PC-9 (cell line): ENCODE measurements around the gene MYO7B.

Source experiments
- EZH2 ChIP-seq: fragments of 200-600 bp; sonication (generic); IDR thresholded peaks from 2 replicates; pipeline ENCODE4 v1.8.0; 2017; ENCODE audit warnings: antibody characterized with exemption, low read depth
- TF ChIP-seq, protein P1 (sequence below): fragments of 200-600 bp; sonication (generic); conservative IDR thresholded peaks from 2 replicates; pipeline ENCODE4 v1.6.1; 2017; ENCODE audit warnings: mixed run types, antibody characterized with exemption, mild to moderate bottlenecking, moderate library complexity

DNA sequence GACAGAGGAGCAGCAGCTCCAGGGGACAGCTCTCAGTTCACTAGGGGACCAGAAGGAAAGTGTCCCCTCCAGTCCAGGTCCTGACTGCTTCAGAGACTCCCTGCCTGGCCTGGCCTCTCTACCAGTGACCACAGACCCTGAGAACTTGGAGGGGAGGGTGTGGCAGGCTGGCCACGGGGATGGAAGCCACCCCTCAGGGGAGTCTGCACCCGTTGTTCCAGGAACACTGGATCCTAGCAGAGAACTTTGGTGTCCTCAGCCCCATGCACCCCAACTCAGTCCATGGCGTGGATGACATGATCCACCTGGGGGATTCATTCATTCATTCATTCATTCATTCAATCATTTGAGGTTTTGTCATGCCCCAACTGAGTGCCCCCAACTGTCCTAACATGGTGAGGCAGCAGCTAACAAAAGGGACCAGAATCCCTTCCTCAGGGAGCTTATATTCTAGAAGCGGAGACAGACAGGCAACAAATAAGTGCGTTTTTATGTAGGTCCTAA lies 31.9 kb downstream of the MYO7B start:
- TF ChIP-seq, protein P1, sequence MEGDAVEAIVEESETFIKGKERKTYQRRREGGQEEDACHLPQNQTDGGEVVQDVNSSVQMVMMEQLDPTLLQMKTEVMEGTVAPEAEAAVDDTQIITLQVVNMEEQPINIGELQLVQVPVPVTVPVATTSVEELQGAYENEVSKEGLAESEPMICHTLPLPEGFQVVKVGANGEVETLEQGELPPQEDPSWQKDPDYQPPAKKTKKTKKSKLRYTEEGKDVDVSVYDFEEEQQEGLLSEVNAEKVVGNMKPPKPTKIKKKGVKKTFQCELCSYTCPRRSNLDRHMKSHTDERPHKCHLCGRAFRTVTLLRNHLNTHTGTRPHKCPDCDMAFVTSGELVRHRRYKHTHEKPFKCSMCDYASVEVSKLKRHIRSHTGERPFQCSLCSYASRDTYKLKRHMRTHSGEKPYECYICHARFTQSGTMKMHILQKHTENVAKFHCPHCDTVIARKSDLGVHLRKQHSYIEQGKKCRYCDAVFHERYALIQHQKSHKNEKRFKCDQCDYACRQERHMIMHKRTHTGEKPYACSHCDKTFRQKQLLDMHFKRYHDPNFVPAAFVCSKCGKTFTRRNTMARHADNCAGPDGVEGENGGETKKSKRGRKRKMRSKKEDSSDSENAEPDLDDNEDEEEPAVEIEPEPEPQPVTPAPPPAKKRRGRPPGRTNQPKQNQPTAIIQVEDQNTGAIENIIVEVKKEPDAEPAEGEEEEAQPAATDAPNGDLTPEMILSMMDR: no peak
- TF ChIP-seq EZH2: no peak
